NT2/D1 (cell line): Measurements from ENCODE around the gene HSF2.

Source experiments
- DNase-seq: peaks from one replicate; pipeline ENCODE4 v3.0.0-alpha.2; 2011; ENCODE audit warnings: low read depth, low spot score
- H3K27me3 ChIP-seq: 2 replicates; pipeline ENCODE4 v1.6.0; 2011; ENCODE audit warnings: mild to moderate bottlenecking; ENCODE audit not compliant: insufficient read length, insufficient read depth
- H3K36me3 ChIP-seq: 2 replicates; pipeline ENCODE4 v1.6.1; 2011; ENCODE audit warnings: mild to moderate bottlenecking, low read length, mixed read lengths; ENCODE audit not compliant: insufficient read depth, insufficient read length
- H3K4me1 ChIP-seq: 2 replicates; pipeline ENCODE4 v1.5.1; 2011; ENCODE audit not compliant: insufficient read depth, insufficient read length
- H3K4me3 ChIP-seq: 2 replicates; pipeline ENCODE4 v1.5.1; 2011; ENCODE audit warnings: low read depth; ENCODE audit not compliant: insufficient read length
- H3K9ac ChIP-seq: 2 replicates; pipeline ENCODE4 v1.6.0; 2011; ENCODE audit warnings: low read depth; ENCODE audit not compliant: insufficient read length
- H3K9me3 ChIP-seq: 2 replicates; pipeline ENCODE4 v1.5.1; 2011; ENCODE audit warnings: mild to moderate bottlenecking, low read length; ENCODE audit not compliant: insufficient read depth
- SUZ12 ChIP-seq: IDR thresholded peaks from 2 replicates; pipeline ENCODE4 v1.6.1; 2011; ENCODE audit not compliant: insufficient read length, insufficient read depth; ENCODE audit errors: extremely low read depth
- YY1 ChIP-seq: IDR thresholded peaks from 2 replicates; pipeline ENCODE4 v1.6.1; 2011; ENCODE audit not compliant: insufficient read length, insufficient read depth
- ZNF274 ChIP-seq: IDR thresholded peaks from 2 replicates; pipeline ENCODE4 v1.6.1; 2011; ENCODE audit warnings: mild to moderate bottlenecking, low read depth, low read length

The HSF2 gene

GRCh38 chr6:122399348-122400120, at the start of gene HSF2:
Gene HSF2 (plus strand): TSS chr6:122399652. CDS start chr6:122399738, 86 bp downstream.
- Histone ChIP-seq H3K4me3 (peak within 1 kb of the TSS; percentile 91), H3K36me3 (no peaks in the 10 kb centered on the region), H3K27me3 (peaks cover 33% of the 10 kb centered on the region), H3K9me3 (no peaks in the 10 kb centered on the region), H3K4me1 (no peaks in the 10 kb centered on the region), H3K9ac (peak within 1 kb of the TSS; percentile 94)
- no peak for TF ChIP-seq SUZ12
- TF ChIP-seq ZNF274: no peak
- TF ChIP-seq YY1: no peak
- DNase-seq: peak; percentile 88

- H3K36me3 ChIP-seq: no peaks in the 10 kb centered on the region
- no peaks in the 10 kb centered on the region for H3K4me1 ChIP-seq
- no peaks in the 10 kb centered on the region for H3K27me3 ChIP-seq
- no peak overlapping the region for H3K4me3 ChIP-seq
- DNase-seq: no peak
- no peak overlapping the region for H3K9ac ChIP-seq
- no peaks in the 10 kb centered on the region for H3K9me3 ChIP-seq
- TF ChIP-seq SUZ12: no peak
- no peak for TF ChIP-seq YY1
- TF ChIP-seq ZNF274: no peak
These were observed 46.3 kb upstream of the HSF2 start for GRCh38 chr6:122352981-122353664.

- no peak for TF ChIP-seq YY1
- no peak for TF ChIP-seq SUZ12
- no peak for TF ChIP-seq ZNF274
- Histone ChIP-seq H3K36me3 (no peaks in the 10 kb centered on the region), H3K4me1 (no peaks in the 10 kb centered on the region), H3K9ac (no peak overlapping the region), H3K4me3 (no peak overlapping the region), H3K27me3 (no peaks in the 10 kb centered on the region), H3K9me3 (no peaks in the 10 kb centered on the region)
- no peak for DNase-seq
These were observed 38.6 kb upstream of the HSF2 start for GRCh38 chr6:122360809-122361208.

GRCh38 chr6:122361314-122361979, 38.0 kb upstream of the HSF2 start:
- DNase-seq: no peak
- Histone ChIP-seq H3K9ac (no peak overlapping the region), H3K9me3 (no peaks in the 10 kb centered on the region), H3K4me1 (no peaks in the 10 kb centered on the region), H3K4me3 (no peak overlapping the region), H3K36me3 (no peaks in the 10 kb centered on the region), H3K27me3 (no peaks in the 10 kb centered on the region)
- TF ChIP-seq YY1 (no peak), SUZ12 (no peak), ZNF274 (no peak)

- Histone ChIP-seq H3K9me3 (no peaks in the 10 kb centered on the region), H3K9ac (no peak overlapping the region), H3K4me3 (no peak overlapping the region), H3K27me3 (no peaks in the 10 kb centered on the region), H3K4me1 (no peaks in the 10 kb centered on the region), H3K36me3 (no peaks in the 10 kb centered on the region)
- no peak for TF ChIP-seq SUZ12
- no peak for TF ChIP-seq ZNF274
- TF ChIP-seq YY1: no peak
- DNase-seq: no peak
These were observed 35.5 kb upstream of the HSF2 start for GRCh38 chr6:122363769-122364483.

- Histone ChIP-seq H3K27me3 (no peaks in the 10 kb centered on the region), H3K4me3 (no peak overlapping the region), H3K4me1 (no peaks in the 10 kb centered on the region), H3K9me3 (no peaks in the 10 kb centered on the region), H3K36me3 (no peaks in the 10 kb centered on the region), H3K9ac (no peak overlapping the region)
- DNase-seq: no peak
- TF ChIP-seq ZNF274: no peak
- no peak for TF ChIP-seq SUZ12
- no peak for TF ChIP-seq YY1
These were observed 33.6 kb upstream of the HSF2 start for GRCh38 chr6:122365775-122366403.
